ENCODE results near the gene PORCN.

Gene PORCN

DNA sequence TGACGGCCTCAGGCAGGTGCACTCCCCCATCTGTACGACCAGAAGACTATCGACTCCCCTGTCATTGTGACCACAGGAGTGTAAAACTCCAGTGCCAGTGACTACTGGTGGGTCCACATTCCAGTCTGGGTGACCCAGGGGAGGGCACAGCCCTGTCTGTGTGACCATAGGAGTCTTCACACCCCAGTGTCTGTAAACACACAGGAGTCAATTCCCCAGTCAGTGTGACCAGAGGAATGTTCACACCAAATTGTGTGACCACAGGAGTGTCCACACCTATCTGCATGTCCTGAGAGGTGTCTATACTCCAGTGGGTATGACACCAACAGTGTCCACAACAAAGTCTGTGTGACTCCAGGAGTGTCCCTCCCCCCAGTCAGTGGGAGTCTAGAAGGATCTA is 20.8 kb upstream of the PORCN start:
- Histone ChIP-seq H3K36me3 (ENCODE audit: control insufficient read depth, insufficient read depth, low read length) (no peaks in the 10 kb centered on the region), H3K4me2 (ENCODE audit: low read length) (no peak overlapping the region), H2AK5ac (ENCODE audit: low read length) (no peak overlapping the region), H2BK15ac (replicated peaks; ENCODE audit: low read depth) (no peak overlapping the region), H2BK120ac (ENCODE audit: low read depth, low read length) (no peak overlapping the region), H4K5ac (ENCODE audit: low read length) (no peak overlapping the region), H2BK5ac (ENCODE audit: low read length) (no peak overlapping the region), H3K18ac (ENCODE audit: low read length) (no peak overlapping the region), H3K27me3 (ENCODE audit: insufficient read depth, low read length, poor library complexity) (no peaks in the 10 kb centered on the region), H4K8ac (ENCODE audit: low read depth, low read length) (no peak overlapping the region), H3K27ac (ENCODE audit: low read depth, low read length) (no peak overlapping the region), H3K79me2 (ENCODE audit: control insufficient read depth, insufficient read depth, low read length) (no peaks in the 10 kb centered on the region), H3K56ac (ENCODE audit: low read length) (no peak overlapping the region), H3K4me3 (ENCODE audit: low read length) (no peak overlapping the region), H3K23ac (ENCODE audit: low read length) (no peak overlapping the region), H3K79me1 (ENCODE audit: low read length) (no peaks in the 10 kb centered on the region), H3K4ac (ENCODE audit: low read depth, low read length) (no peak overlapping the region), H3K9ac (ENCODE audit: low read length) (no peak overlapping the region), H3K4me1 (ENCODE audit: control insufficient read depth, low read depth, low read length) (no peaks in the 10 kb centered on the region)
- no peak for DNase-seq
- WGBS (ENCODE audit: extremely low coverage, insufficient coverage, low lambda C conversion rate): no CpG with 5 or more reads among the region's 3 CpGs

- no peak overlapping the region for H2BK120ac ChIP-seq (ENCODE audit: low read depth, low read length)
- DNase-seq: no peak
- no peak overlapping the region for H2BK15ac ChIP-seq (replicated peaks; ENCODE audit: low read depth)
- no peak overlapping the region for H4K5ac ChIP-seq (ENCODE audit: low read length)
- H3K23ac ChIP-seq (ENCODE audit: low read length): no peak overlapping the region
- H3K4ac ChIP-seq (ENCODE audit: low read depth, low read length): no peak overlapping the region
- no peak overlapping the region for H2AK5ac ChIP-seq (ENCODE audit: low read length)
- H3K79me1 ChIP-seq (ENCODE audit: low read length): no peaks in the 10 kb centered on the region
- H4K8ac ChIP-seq (ENCODE audit: low read depth, low read length): no peak overlapping the region
- WGBS (ENCODE audit: extremely low coverage, insufficient coverage, low lambda C conversion rate): no CpG with 5 or more reads among the region's 9 CpGs
- H3K79me2 ChIP-seq (ENCODE audit: control insufficient read depth, insufficient read depth, low read length): no peaks in the 10 kb centered on the region
- H3K18ac ChIP-seq (ENCODE audit: low read length): no peak overlapping the region
- no peaks in the 10 kb centered on the region for H3K27me3 ChIP-seq (ENCODE audit: insufficient read depth, low read length, poor library complexity)
- no peaks in the 10 kb centered on the region for H3K4me1 ChIP-seq (ENCODE audit: control insufficient read depth, low read depth, low read length)
- no peak overlapping the region for H3K56ac ChIP-seq (ENCODE audit: low read length)
- no peak overlapping the region for H3K4me2 ChIP-seq (ENCODE audit: low read length)
- H2BK5ac ChIP-seq (ENCODE audit: low read length): no peak overlapping the region
- H3K27ac ChIP-seq (ENCODE audit: low read depth, low read length): no peak overlapping the region
- H3K4me3 ChIP-seq (ENCODE audit: low read length): no peak overlapping the region
- no peak overlapping the region for H3K9ac ChIP-seq (ENCODE audit: low read length)
- H3K36me3 ChIP-seq (ENCODE audit: control insufficient read depth, insufficient read depth, low read length): no peaks in the 10 kb centered on the region
Measured at GRCh38 chrX:48489296-48489695, 19.5 kb upstream of the PORCN start.

DNA sequence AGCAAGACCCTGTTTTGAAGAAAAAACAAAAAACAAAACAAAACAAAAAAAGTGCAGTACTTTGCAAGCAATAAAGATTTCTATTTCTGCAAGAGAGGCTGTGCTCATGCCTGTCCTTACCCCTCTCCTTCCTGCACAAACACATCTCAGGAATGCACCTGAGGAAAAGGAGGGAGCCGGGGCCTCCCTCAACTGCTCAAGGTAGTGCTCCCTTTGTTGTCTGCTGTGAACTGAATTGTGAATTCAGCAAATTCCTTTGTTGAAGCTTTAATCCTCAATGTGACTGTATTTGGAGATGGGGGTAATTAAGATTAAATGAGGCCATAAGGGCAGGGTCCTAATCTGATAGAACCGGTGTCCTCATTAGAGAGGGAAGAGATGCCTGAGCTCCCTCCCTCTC is 18.9 kb upstream of the PORCN start:
- no peak overlapping the region for H2BK5ac ChIP-seq (ENCODE audit: low read length)
- H3K23ac ChIP-seq (ENCODE audit: low read length): no peak overlapping the region
- no peak overlapping the region for H3K4me3 ChIP-seq (ENCODE audit: low read length)
- no peaks in the 10 kb centered on the region for H3K4me1 ChIP-seq (ENCODE audit: control insufficient read depth, low read depth, low read length)
- H2BK15ac ChIP-seq (replicated peaks; ENCODE audit: low read depth): no peak overlapping the region
- WGBS (ENCODE audit: extremely low coverage, insufficient coverage, low lambda C conversion rate): no CpG with 5 or more reads among the region's 2 CpGs
- H3K4ac ChIP-seq (ENCODE audit: low read depth, low read length): no peak overlapping the region
- no peak overlapping the region for H4K5ac ChIP-seq (ENCODE audit: low read length)
- H3K79me1 ChIP-seq (ENCODE audit: low read length): no peaks in the 10 kb centered on the region
- no peak overlapping the region for H3K56ac ChIP-seq (ENCODE audit: low read length)
- no peak overlapping the region for H4K8ac ChIP-seq (ENCODE audit: low read depth, low read length)
- DNase-seq: no peak
- no peaks in the 10 kb centered on the region for H3K27me3 ChIP-seq (ENCODE audit: insufficient read depth, low read length, poor library complexity)
- no peaks in the 10 kb centered on the region for H3K36me3 ChIP-seq (ENCODE audit: control insufficient read depth, insufficient read depth, low read length)
- no peaks in the 10 kb centered on the region for H3K79me2 ChIP-seq (ENCODE audit: control insufficient read depth, insufficient read depth, low read length)
- H3K27ac ChIP-seq (ENCODE audit: low read depth, low read length): no peak overlapping the region
- no peak overlapping the region for H3K4me2 ChIP-seq (ENCODE audit: low read length)
- H2BK120ac ChIP-seq (ENCODE audit: low read depth, low read length): no peak overlapping the region
- no peak overlapping the region for H3K9ac ChIP-seq (ENCODE audit: low read length)
- no peak overlapping the region for H2AK5ac ChIP-seq (ENCODE audit: low read length)
- H3K18ac ChIP-seq (ENCODE audit: low read length): no peak overlapping the region

DNA sequence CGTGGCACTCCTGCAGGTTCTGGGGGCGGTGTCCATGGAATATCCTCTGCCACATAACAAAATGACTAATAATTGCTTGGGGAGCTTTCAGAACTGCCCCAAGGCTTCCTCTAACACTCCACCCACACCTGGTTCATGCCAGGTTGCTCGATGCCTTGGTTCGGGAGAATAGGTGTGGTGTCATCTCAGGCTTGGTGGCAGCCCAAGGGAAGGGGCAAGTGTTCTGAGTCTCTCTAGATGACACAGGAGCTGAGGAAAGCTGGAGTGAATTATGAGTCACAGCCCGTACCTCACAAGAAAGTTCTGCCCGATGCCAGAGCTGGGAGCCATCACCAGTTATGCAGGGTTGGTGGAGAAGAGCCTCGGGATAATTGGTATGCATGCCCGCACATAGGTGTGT is 18.1 kb upstream of the PORCN start:
- DNase-seq: no peak
- Histone ChIP-seq H4K5ac (ENCODE audit: low read length) (no peak overlapping the region), H3K18ac (ENCODE audit: low read length) (no peak overlapping the region), H3K4me1 (ENCODE audit: control insufficient read depth, low read depth, low read length) (no peaks in the 10 kb centered on the region), H2AK5ac (ENCODE audit: low read length) (no peak overlapping the region), H3K27me3 (ENCODE audit: insufficient read depth, low read length, poor library complexity) (no peaks in the 10 kb centered on the region), H3K27ac (ENCODE audit: low read depth, low read length) (no peak overlapping the region), H3K4ac (ENCODE audit: low read depth, low read length) (no peak overlapping the region), H3K4me2 (ENCODE audit: low read length) (no peak overlapping the region), H3K23ac (ENCODE audit: low read length) (no peak overlapping the region), H2BK15ac (replicated peaks; ENCODE audit: low read depth) (no peak overlapping the region), H3K9ac (ENCODE audit: low read length) (no peak overlapping the region), H2BK5ac (ENCODE audit: low read length) (no peak overlapping the region), H3K36me3 (ENCODE audit: control insufficient read depth, insufficient read depth, low read length) (no peaks in the 10 kb centered on the region), H3K56ac (ENCODE audit: low read length) (no peak overlapping the region), H2BK120ac (ENCODE audit: low read depth, low read length) (no peak overlapping the region), H3K4me3 (ENCODE audit: low read length) (no peak overlapping the region), H4K8ac (ENCODE audit: low read depth, low read length) (no peak overlapping the region), H3K79me1 (ENCODE audit: low read length) (no peaks in the 10 kb centered on the region), H3K79me2 (ENCODE audit: control insufficient read depth, insufficient read depth, low read length) (no peaks in the 10 kb centered on the region)
- no CpG with 5 or more reads among the region's 8 CpGs for WGBS (ENCODE audit: extremely low coverage, insufficient coverage, low lambda C conversion rate)

DNA sequence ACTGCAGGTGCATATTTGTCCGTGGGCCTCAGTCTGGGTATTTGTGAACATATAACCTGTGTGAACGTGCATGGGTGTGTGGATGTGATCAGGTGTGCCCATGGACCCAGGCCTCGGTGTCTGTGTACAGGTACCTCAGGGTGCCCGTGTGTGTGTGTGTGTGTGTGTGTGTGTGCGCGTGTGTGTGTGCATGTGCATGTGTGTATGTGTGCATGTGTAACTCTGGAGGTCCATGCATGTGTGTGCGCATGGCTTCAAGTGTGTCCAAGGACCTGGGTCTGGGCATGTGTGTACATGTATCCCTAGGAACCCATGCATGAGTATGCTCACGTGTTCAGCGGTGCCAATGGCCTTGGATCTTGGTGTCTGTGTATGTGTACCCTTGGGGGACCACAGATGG is 17.0 kb upstream of the PORCN start:
- H2BK120ac ChIP-seq (ENCODE audit: low read depth, low read length): no peak overlapping the region
- no peak overlapping the region for H2BK15ac ChIP-seq (replicated peaks; ENCODE audit: low read depth)
- H2BK5ac ChIP-seq (ENCODE audit: low read length): no peak overlapping the region
- H3K27me3 ChIP-seq (ENCODE audit: insufficient read depth, low read length, poor library complexity): no peaks in the 10 kb centered on the region
- H4K5ac ChIP-seq (ENCODE audit: low read length): no peak overlapping the region
- WGBS (ENCODE audit: extremely low coverage, insufficient coverage, low lambda C conversion rate): no CpG with 5 or more reads among the region's 9 CpGs
- H3K4me3 ChIP-seq (ENCODE audit: low read length): no peak overlapping the region
- H3K36me3 ChIP-seq (ENCODE audit: control insufficient read depth, insufficient read depth, low read length): no peaks in the 10 kb centered on the region
- H3K4me2 ChIP-seq (ENCODE audit: low read length): no peak overlapping the region
- no peaks in the 10 kb centered on the region for H3K4me1 ChIP-seq (ENCODE audit: control insufficient read depth, low read depth, low read length)
- no peak overlapping the region for H3K4ac ChIP-seq (ENCODE audit: low read depth, low read length)
- no peak overlapping the region for H3K23ac ChIP-seq (ENCODE audit: low read length)
- no peak overlapping the region for H3K18ac ChIP-seq (ENCODE audit: low read length)
- H3K27ac ChIP-seq (ENCODE audit: low read depth, low read length): no peak overlapping the region
- no peak overlapping the region for H4K8ac ChIP-seq (ENCODE audit: low read depth, low read length)
- no peak overlapping the region for H2AK5ac ChIP-seq (ENCODE audit: low read length)
- H3K79me1 ChIP-seq (ENCODE audit: low read length): no peaks in the 10 kb centered on the region
- no peak overlapping the region for H3K9ac ChIP-seq (ENCODE audit: low read length)
- H3K56ac ChIP-seq (ENCODE audit: low read length): no peak overlapping the region
- H3K79me2 ChIP-seq (ENCODE audit: control insufficient read depth, insufficient read depth, low read length): no peaks in the 10 kb centered on the region
- DNase-seq: no peak

- Histone ChIP-seq H3K9ac (ENCODE audit: low read length) (no peak overlapping the region), H3K36me3 (ENCODE audit: control insufficient read depth, insufficient read depth, low read length) (no peaks in the 10 kb centered on the region), H2BK120ac (ENCODE audit: low read depth, low read length) (no peak overlapping the region), H4K8ac (ENCODE audit: low read depth, low read length) (no peak overlapping the region), H3K79me1 (ENCODE audit: low read length) (no peaks in the 10 kb centered on the region), H4K5ac (ENCODE audit: low read length) (no peak overlapping the region), H3K56ac (ENCODE audit: low read length) (no peak overlapping the region), H2BK5ac (ENCODE audit: low read length) (no peak overlapping the region), H2BK15ac (replicated peaks; ENCODE audit: low read depth) (no peak overlapping the region), H3K4me2 (ENCODE audit: low read length) (no peak overlapping the region), H3K23ac (ENCODE audit: low read length) (no peak overlapping the region), H3K4ac (ENCODE audit: low read depth, low read length) (no peak overlapping the region), H3K27ac (ENCODE audit: low read depth, low read length) (no peak overlapping the region), H3K79me2 (ENCODE audit: control insufficient read depth, insufficient read depth, low read length) (no peaks in the 10 kb centered on the region), H3K4me1 (ENCODE audit: control insufficient read depth, low read depth, low read length) (no peaks in the 10 kb centered on the region), H3K27me3 (ENCODE audit: insufficient read depth, low read length, poor library complexity) (no peaks in the 10 kb centered on the region), H2AK5ac (ENCODE audit: low read length) (no peak overlapping the region), H3K4me3 (ENCODE audit: low read length) (no peak overlapping the region), H3K18ac (ENCODE audit: low read length) (no peak overlapping the region)
- no CpG with 5 or more reads among the region's 7 CpGs for WGBS (ENCODE audit: extremely low coverage, insufficient coverage, low lambda C conversion rate)
- no peak for DNase-seq
Measured at GRCh38 chrX:48492293-48492910, 16.4 kb upstream of the PORCN start.

All from mesendoderm (in vitro differentiated cells).